Activated CD8-positive, alpha-beta memory T cell treated with anti-CD3 and anti-CD28 coated beads, Interleukin-2, amount 50 U/mL, for 48 hours (primary cell): ENCODE data around the gene KRTAP5-1.

ENCODE experiments used
- DNase-seq: peaks from one replicate; pipeline ENCODE4 v3.0.0-alpha.2; 2020

Gene KRTAP5-1

DNA sequence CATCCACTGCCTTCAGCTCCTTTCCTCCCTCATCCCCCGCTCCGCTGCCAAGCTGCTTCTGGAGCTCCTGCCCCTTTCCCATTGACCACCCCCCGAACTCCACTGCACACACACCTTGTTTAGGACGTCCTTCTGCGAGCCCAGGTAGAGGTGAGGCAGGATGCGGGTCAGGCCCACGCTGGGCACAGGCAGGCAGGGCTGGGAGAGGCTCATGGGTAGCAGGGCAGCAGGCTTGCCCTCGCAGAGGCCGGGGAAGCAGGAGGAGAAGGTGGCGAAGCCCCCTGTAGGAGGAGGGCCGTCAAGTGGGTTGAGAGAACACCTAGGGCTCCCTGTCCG is 26.3 kb downstream of the KRTAP5-1 start:
- DNase-seq = no peak

DNA sequence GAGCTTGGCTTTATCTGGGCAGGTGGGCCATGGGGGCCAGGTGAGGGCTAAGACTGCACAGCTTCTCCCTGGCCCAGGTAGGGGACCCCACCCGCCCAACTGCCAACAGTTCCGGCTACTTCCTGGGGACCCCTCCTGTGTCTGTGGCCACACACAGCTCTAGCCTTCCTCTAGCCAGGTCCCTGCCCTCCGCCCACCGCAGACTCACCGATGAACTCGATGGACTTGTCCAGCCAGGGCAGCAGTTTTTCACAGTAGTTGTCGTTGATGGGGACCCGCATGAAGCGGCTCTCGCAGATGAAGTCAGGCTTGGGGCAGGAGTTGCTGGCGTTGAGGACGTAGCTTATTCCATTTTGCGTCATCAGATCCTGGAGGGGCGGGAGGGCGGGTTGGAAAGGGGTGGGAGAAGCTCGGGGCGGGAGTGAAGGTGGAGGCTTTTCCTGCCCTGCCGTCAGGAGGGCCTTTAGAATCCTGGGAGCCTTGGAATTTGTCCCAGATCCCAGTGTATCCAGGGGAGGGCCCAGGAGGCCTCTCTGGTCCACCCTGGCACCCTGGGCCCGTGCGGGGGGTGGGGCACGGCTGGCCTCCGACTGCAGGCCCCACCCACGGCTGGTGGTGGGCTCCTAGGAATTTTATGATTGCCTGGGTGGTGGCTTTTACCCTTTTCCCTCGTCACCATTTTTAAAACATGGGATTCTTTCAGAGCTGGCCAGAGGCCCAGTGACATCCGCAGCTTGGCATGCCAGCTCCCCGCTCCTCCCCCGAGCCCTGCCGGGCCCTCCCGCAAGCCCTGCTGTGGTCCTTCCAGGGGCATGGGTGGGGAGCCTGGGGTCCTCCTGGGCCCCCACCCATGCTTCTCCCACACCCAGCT is 26.9 kb downstream of the KRTAP5-1 start:
- DNase-seq = no peak

DNA sequence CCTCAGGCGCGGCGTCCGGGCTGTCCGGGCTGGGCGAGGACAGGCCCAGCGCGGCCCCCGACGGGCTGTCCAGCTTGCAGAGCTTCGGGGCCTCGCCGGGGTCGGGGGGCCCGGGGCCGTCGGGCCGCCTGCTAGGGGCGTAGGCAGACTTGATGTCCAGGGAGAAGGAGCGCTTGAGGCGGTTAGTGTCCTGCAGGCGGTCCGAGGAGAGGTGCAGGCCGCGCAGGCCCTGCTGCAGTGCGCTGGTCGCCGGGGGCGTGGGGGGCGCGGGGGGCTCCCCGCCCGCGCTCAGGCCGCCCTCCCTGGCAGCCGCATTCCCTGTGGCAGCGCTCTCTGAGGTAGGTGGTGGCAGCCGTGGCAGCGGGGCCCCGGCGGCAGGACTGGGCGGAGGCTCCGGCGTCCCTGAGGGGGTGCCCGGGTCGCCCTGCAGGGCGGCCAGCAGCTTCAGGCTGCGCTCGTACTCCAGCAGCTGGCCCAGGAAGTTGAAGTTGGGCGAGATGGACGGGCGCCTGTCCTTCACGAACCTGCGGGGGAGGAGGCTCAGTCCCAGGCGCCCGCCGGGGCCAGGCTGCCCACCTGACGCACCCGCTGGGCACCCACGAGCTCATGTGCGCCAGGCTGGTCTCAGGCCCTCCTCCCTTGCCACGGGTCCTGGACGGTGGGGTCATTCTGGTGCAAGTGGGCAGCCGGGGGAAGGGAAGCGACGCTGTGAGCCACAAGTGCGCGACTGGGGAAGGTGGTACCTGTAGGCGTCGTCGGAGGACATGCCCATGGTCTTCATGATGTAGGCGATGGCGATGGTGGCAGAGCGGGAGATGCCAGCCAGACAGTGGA is 27.8 kb downstream of the KRTAP5-1 start:
- no peak for DNase-seq

DNA sequence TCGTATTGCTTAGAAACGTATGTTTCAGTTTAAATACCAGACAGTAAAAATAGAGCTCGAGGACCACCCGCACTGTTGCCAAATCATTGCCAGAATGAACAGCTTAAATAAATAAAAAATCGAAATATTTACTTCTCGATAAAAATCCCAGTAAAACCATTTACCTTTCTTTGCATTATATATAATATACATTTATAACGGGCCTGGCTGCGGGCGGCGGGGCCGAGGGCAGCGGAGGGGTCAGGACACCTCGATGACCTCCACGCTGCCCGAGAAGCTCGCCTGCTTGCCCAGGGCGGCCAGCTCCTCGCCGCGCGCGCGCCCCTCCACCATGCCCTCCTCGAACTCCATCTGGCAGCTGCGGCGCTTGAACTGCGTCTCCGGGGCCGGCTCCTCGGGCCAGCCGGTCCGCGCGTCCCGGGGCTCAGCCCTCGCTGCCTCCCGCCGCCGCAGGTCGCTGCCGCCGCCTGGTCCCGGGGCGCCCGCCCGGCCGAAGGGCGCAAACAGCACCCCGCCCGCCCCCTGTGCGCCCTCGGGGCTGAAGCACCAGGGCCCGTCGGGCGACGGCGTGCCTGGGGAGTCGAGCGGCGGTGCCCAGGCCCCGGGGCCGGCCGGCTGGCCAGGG is 28.7 kb downstream of the KRTAP5-1 start:
- DNase-seq = no peak

DNA sequence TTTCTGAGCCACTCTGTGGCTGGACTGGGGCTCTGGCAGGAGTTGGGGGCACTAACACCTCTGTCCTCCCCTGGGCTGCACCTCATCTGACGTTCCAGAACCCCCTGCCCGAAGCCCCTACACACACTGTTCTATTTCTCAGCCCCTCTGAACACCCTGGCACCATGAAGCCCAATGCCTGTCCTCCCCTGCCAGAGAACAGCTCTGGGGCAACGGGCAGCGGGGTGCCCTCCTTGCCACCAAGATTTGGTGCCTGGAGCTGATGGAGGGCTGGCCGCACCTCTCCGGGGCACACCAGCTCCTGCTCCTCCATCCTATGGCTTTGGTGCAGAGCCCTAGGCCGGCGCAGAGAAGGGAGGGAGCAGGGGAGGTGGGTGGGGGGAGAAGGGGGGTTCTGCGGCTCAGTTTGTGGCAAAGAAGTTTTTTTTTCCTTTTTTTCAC is 29.4 kb downstream of the KRTAP5-1 start:
- no peak for DNase-seq

DNA sequence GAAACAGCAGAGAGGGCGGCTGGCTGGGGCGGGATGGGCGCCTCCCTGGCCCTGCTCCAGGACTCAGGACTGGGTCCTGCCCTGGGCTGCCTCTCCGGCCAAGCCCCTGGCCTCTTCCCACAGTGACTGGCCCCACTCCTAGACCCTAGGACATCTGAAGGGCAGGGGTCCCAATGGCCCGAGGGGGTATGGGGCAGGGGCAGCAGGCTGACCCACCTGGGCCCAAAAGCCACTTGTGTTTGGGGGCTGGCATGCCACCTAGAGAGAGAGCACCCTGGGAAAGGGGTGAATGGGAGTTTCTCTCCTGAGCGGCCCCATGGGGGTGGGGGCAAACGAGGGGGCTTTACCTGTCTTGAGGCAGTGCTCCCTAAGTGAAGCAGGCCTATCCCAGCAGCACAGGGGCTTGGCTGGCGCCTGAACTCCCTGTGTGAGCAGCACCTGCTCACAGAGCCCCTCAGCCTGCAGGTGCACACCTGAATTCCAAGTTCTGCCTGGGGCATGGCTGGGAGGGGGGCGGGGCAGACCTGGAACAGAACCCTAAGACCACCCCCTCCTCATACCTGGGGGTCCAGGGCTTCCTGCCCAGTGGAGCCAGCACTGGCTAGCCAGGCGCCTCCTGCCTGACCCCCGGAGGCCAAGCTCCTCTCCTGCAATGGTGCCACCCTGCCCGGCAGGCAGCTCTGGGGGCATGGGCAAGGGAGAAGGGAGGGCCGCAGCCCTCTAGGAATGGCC is 29.9 kb downstream of the KRTAP5-1 start:
- no peak for DNase-seq

DNA sequence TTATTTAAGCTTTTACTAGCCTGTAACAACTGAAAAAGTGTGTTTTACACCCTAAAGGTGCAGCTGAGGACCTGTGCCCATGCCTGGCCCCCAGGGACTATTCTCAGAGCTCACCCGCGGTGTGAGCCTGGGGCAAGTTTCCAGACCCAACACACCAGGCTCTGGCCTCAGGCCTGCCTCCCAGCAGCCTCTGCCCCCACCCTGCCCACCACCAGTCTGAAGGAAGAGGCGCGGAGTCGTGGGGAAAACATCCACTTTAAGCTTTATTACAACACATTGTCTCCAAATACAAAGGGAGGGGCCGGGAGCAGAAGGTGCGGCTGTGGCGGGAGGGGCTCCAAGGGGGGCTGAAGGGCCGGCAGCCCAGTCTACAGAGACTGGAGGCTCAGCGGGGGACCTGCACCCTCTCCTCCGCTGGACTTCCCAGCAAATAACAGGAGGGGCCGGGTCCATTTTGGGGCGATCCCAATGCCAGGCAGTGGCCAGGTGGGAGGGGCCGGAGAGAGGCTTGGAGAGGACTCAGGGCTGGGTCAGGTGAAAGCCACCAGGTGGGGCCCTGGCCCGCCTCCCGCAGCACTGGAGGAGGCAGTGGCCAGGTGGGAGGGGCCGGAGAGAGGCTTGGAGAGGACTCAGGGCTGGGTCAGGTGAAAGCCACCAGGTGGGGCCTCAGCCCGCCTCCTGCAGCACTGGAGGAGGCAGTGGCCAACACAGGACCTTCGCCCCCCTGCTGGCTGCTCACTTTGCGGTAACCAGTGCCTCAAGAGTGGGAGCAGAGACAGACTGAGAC is 31.1 kb downstream of the KRTAP5-1 start:
- no peak for DNase-seq

DNA sequence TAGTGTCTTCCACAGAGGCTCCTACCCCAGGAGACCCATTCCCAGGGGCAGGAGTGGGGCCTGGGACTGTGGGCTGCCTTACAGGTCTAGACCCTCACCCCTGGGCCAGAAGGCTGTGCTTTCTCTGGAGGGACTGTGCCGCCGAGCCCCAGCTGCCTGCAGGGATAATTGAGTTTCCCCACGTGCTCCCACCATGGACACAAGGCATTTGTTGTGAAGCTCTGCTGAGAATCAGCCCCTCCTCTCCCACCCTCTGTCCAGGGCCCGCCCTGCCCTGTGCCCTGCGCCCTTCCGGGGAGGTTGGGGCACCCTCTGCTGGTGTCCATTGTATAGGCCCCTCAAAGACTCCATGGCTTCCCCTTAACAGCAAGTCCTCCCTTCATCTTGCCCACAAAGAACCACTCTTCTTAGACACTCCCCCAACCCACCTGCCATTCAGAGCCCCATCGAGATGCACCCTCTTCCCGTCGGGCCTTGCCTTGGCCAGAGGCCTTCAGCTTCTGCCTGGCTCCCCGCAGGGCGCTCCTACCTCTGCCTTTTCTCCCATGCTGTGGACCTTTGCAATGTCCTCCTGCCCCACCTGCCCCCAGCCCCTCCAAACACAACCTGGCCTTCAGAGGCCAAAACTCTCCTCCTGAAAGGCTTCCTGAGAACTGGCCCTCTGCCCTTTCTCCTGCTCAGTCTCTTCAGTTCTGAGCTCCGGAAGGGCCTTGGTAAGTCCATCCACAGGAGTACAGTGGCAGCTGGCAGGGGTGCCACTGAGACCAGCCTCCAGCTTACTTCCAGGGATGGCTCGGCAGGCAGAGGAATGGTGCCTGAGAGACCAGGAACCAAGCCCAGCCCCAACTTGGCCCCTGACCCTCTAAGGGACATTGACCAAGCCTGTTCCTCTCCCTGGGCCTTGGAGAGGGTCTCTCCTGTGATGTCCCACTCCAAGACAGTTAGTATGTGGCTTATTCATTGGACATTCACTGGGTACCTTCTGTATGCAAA is 35.4 kb downstream of the KRTAP5-1 start:
- no peak for DNase-seq

DNA sequence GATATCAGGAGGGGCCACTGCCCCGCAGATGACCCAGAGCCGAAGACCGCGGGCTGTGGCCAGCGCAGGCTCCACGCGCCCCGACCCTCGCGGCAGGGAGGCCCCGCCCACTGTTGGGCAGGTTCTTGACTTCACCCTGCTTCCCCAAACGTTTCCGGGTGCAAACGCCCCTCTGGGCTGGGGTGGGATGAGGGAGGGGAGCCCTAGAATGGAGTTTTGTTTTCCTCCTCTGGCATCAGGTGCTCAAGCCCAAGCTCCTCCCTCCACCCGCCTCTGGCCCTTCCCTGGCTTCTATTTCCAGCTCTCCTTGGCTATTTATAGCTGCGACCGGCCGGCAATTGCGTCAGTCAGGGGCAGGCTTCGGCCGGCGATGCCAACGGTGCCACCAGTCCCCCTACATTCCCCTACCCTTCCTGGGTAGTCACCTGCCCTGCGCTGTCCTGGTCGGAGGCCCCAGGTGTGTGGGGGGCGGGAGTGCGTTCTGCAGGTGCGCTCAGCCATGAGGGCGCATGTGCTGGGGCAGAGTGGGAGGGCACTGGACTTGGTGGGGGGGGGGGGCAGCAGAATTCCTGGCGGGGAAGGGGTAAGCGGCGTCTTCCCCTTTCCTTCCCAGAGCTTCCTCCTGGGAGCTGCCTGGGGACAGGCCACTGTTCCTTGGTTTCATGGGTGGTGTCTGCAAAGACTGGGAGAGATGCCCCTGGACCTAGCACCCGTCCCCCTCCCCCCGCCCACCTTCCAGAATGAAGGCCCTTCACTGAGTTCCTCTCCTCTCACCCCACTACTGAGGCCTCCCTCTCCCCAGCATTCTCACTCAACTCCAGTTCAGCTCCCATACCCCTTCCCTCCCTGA is 36.6 kb downstream of the KRTAP5-1 start:
- DNase-seq = no peak

DNA sequence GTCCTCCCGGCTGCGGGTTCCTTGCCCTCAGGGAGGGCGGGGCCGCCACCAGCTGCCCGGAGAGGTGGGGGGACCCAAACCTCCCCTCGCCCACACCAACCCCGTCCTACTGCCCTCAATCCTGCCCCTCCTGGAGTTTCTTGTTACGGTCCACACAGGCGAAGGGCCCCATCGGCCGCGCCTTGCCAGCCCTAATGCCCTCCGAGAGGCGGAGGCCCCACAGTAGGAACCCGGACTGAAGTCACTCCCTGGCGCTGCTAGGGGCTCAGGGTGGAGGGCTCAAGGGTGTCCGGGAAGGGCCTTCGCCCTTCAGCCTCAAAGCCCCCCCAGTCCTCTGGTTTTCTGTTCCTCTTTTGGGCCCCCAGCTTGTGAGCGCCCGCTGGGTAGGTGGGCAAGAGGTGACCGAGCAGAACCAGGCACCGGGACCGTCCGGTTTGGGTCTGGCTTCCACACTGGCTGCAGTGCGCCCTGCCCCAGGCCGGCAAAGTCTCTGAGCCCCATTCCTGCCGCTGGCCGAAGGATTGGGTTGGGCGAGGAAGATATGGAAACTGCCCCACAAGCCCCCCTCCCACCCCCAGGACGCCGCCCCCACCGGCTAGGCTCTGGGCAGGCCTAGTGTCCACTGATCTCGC is 37.5 kb downstream of the KRTAP5-1 start:
- DNase-seq = no peak

DNA sequence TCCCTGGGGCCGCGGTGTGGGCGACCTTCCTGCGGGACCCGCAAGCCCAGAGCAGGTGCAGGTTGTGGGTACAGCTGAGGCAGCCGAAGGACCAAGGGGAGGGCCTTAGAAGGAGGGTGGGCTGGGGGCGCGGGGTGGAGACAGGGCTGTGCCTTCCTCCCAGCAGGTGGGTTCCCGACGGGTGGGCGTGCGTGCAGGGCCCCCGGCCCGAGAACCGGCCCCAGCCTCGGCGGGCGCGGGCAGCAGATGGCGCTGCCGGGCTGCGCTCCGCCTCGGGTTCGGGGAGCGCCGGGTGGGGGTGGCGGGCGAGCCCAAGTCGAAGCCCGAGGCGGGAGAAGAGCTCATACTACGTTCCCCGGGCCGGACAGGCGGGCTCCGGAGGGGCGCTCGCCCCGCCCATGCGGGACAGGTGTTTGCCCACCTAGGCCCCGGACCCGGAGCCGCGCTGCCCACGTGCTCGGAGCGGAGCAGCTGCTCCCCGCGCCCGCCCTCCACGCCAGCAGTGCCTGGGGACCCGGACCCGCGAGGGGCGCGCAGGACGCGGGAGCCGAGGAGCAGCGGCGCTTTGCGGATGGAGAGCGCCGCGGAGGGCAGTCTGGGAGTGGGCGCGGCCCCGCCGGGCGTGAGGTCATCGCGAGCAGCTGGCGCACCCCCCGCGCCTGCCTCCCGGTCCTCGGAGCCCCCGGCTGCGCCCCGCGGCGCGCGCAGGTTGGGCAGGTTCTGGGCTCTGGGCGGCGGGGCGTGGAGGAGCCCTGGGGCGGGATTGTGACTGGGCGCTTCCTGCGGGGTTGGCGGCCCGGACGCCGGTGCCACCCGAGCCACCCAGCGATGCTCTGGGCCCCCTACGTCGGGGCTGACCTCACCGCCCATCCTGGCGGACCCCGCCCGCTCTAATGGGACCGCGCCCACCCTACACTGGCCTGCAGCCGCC is 38.3 kb downstream of the KRTAP5-1 start:
- peak; percentile 75 for DNase-seq

DNA sequence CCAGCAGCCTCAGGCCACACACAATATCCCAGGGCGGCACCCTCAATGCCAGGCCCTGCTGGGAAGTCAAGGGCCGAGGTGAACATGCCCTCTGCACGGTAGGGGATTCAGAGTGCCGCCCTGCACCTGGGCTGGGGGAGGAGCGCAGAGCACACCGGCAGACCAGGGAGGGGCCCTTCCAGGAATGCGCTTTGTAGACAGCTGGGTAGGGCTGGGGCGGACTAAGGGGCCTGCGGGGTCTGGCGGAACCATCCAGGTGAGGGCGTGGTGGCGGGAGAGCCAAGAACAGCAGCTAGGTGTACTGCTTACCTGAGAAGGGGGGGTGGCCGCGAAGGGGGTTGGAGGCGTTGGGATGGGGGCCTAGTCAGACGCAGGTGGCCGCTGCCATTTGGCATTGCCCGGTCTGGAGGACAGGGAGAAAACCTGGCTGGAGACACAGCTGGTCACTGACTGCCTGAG is 39.0 kb downstream of the KRTAP5-1 start:
- DNase-seq = no peak

DNA sequence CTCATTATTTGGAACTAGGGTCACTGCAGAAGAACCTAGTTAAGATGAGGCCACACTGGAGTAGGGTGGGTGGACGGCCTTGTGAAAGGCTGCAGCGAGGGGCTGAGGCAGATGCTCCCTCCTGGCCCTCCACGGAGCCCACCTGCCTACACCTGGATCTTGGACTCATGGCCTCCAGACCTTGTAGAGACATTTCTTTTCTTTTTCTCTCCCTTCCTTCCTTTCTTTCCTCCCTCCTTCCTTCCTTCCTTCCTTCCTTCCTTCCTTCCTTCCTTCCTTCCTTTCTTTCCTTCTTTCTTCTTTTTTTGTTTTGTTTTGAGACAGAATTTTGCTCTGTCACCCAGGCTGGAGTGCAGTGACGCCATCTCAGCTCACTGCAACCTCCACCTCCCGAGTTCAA is 39.7 kb downstream of the KRTAP5-1 start:
- no peak for DNase-seq

DNA sequence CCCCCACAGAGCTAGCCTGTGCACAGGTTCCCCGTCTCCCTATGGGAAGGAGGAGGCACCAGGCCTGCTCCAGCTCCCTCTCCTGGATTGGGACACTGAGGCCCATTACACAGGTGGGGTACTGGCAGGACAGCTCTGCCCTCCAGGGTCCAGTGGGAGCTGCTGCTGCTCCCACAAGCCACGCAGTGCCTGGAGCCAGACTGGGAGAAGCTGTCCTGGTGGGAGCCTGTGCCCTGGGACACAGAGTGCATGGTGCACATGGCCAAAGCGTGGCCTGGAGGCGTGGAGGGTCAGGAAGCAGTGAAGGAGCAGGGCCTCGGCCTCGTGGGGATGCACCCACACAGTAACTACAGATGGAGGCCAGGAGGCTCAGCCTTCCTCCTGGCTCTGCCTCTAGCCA is 40.5 kb downstream of the KRTAP5-1 start:
- no peak for DNase-seq

DNA sequence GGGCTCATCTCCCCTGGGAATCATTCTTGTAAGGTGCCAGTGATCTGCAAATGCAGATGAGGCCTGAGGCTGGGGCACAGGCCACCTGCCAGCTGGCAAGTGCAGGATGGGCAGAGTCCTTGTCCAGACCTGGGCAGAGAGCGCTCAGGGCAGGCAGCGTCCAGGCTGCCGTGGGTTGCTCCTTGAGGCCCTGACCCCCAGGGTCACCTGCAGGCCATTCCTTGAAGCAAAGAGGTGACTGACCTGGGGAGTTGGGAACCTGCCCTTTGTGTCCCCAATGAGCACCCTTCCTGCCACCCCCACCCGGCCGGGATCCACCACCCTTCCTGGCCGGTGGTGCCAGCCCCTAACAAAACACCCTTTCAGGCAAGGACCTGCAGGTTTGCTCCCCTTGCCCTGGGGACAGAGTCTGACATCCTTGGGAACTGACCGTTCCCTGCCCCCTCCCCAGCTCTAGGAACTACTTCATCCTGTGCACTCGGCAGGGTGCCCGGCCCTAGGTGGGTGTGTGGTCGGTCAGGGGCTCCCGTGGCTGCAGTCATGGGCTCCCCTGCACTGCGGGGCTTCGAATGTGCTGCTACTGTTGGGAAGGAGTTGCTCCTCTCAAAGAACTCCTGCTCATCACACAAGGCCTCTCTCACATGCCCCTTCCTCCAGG is 41.3 kb downstream of the KRTAP5-1 start:
- no peak for DNase-seq

DNA sequence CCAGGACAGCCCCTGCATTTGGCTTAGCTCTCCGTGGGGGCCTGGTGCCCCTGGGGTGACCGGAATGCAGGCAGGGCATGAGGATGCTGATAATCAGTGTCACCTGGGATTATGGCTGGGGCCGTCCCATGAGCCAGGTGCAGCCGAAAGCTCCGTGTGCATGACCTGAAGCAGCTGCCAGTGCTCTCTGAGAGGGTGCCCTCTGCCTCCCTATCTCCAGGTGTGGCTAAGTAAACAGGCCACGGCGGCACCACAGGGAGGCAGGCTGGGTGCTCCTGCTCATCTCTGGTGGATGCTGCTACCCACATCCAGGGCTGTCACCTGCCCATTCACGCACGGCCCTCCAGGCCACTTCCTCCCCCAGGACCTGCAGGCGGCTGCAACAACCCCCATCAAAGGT is 42.8 kb downstream of the KRTAP5-1 start:
- DNase-seq = no peak

DNA sequence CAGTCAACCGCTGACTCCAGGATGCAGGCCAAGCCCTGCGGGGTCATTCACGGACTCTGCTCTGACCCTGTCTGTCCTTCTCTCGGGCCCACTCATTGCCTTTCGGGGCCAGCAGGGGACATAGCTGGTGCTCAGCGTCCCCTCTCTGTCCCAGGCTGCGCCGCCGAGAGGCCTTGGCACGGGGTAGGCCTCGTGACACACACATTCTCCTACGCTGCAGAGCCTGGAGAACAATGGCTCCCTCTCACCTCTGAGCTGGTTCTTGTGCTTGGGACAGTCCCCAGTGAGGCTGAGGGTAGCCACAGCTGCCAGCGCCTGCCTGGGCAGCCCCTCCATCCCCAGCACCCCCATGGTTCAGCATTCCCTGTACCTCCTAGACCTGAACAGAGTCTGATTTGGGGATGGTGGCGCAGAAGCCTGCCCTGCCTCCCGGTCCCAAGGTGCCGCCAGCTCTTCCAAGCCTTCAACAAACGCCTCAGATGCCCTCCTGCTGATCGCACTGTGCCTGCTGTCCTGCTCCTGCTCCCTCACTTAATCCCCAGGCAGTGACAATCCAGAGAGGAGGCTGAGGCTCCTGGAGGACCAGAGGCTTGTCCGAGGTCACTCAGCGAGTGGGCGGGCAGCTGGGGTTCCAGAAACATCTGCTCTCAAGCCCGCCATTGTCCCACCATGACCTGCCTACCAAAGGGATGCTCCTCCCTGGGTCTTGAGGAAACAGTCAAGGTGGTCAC is 43.4 kb downstream of the KRTAP5-1 start:
- DNase-seq = no peak
